Measurements from ENCODE around the gene TRPV2. TPM values are rescaled to one million over a fixed set of nuclear protein-coding genes. Genes with fewer than 3 reads are reported as not detected.

TRPV2 gene
- total RNA-seq, 5 donors from 2014 or later (not counting 1 experiment from before 2014, with no cell fraction given): 91.3 to 127 (median 122) TPM

GRCh38 chr17:16460796-16461605 is 45.6 kb downstream of the TRPV2 start:
- H3K27ac ChIP-seq (ENCODE audit: low read length): no peak overlapping the region
- POLR2A ChIA-PET: no interaction called here
- Mint-ChIP-seq H3K4me3 (no peak overlapping the region), H3K9me3 (no peaks in the 10 kb centered on the region), H3K36me3 (peaks cover 8% of the 10 kb centered on the region), H3K4me1 (peaks cover 0 to 2% (median 2%) of the 10 kb centered on the region in 3 donors), H3K27ac (no peak overlapping the region), H3K27me3 (no peaks in the 10 kb centered on the region)
- H3K4me3 ChIP-seq (ENCODE audit: control insufficient read depth in 1 of 2, extremely low read depth in 1 of 2, low read length in 1 of 2): no peak overlapping the region
- CTCF ChIA-PET: interaction anchor here in 1 of 2 donors (0.6 kb wide), 1 partner anchor 123 kb away, joined by 6 read pairs; no protein-coding TSS in a partner anchor
- peaks cover 0 to 5% of the 10 kb centered on the region in 2 donors for H3K36me3 ChIP-seq (ENCODE audit: control insufficient read depth in 2 of 2, extremely low read depth in 1 of 2, insufficient read depth in 1 of 2, low read length in 1 of 2)
- no peaks in the 10 kb centered on the region for H3K4me1 ChIP-seq (ENCODE audit: control insufficient read depth in 1 of 2, extremely low read depth in 1 of 2, insufficient read depth in 2 of 2, low read length in 2 of 2)
- no peaks in the 10 kb centered on the region for H3K9me3 ChIP-seq
- no peak for DNase-seq
- no peak for ATAC-seq (replicated peaks in 1 of 4)
- 94% methylated on average over 13 of the region's 17 CpGs for WGBS (ENCODE audit: insufficient coverage)
- no peaks in the 10 kb centered on the region for H3K27me3 ChIP-seq (replicated peaks in 1 of 2; ENCODE audit: control insufficient read depth in 2 of 2, extremely low read depth in 1 of 2, insufficient read depth in 2 of 2, low read length in 1 of 2)

GRCh38 chr17:16461606-16461866 is 46.2 kb downstream of the TRPV2 start:
- no peak for DNase-seq
- Histone ChIP-seq H3K27ac (ENCODE audit: low read length) (no peak overlapping the region), H3K27me3 (replicated peaks in 1 of 2; ENCODE audit: control insufficient read depth in 2 of 2, extremely low read depth in 1 of 2, insufficient read depth in 2 of 2, low read length in 1 of 2) (no peaks in the 10 kb centered on the region), H3K4me1 (ENCODE audit: control insufficient read depth in 1 of 2, extremely low read depth in 1 of 2, insufficient read depth in 2 of 2, low read length in 2 of 2) (no peaks in the 10 kb centered on the region), H3K36me3 (ENCODE audit: control insufficient read depth in 2 of 2, extremely low read depth in 1 of 2, insufficient read depth in 1 of 2, low read length in 1 of 2) (peaks cover 0 to 5% of the 10 kb centered on the region in 2 donors), H3K9me3 (no peaks in the 10 kb centered on the region), H3K4me3 (ENCODE audit: control insufficient read depth in 1 of 2, extremely low read depth in 1 of 2, low read length in 1 of 2) (no peak overlapping the region)
- Mint-ChIP-seq H3K4me1 (peaks cover 0 to 2% (median 2%) of the 10 kb centered on the region in 3 donors), H3K27me3 (no peaks in the 10 kb centered on the region), H3K9me3 (no peaks in the 10 kb centered on the region), H3K36me3 (peaks cover 8% of the 10 kb centered on the region), H3K4me3 (no peak overlapping the region), H3K27ac (no peak overlapping the region)
- no peak for ATAC-seq (replicated peaks in 1 of 4)
- WGBS (ENCODE audit: insufficient coverage): no CpG with 5 or more reads among the region's 3 CpGs
- ChIA-PET POLR2A (no interaction called here), CTCF (interaction anchor here in 1 of 2 donors (0.6 kb wide), 1 partner anchor 122 kb away, joined by 6 read pairs; no protein-coding TSS in a partner anchor)

- DNase-seq (no peak), ATAC-seq (replicated peaks in 1 of 4) (no peak)
- Mint-ChIP-seq H3K4me3 (no peak overlapping the region), H3K4me1 (peaks cover 0 to 2% (median 2%) of the 10 kb centered on the region in 3 donors), H3K9me3 (no peaks in the 10 kb centered on the region), H3K27me3 (no peaks in the 10 kb centered on the region), H3K36me3 (peaks cover 8% of the 10 kb centered on the region), H3K27ac (no peak overlapping the region)
- Histone ChIP-seq H3K9me3 (no peaks in the 10 kb centered on the region), H3K27ac (ENCODE audit: low read length) (no peak overlapping the region), H3K4me3 (ENCODE audit: control insufficient read depth in 1 of 2, extremely low read depth in 1 of 2, low read length in 1 of 2) (no peak overlapping the region), H3K36me3 (ENCODE audit: control insufficient read depth in 2 of 2, extremely low read depth in 1 of 2, insufficient read depth in 1 of 2, low read length in 1 of 2) (peaks cover 0 to 5% of the 10 kb centered on the region in 2 donors), H3K4me1 (ENCODE audit: control insufficient read depth in 1 of 2, extremely low read depth in 1 of 2, insufficient read depth in 2 of 2, low read length in 2 of 2) (no peaks in the 10 kb centered on the region), H3K27me3 (replicated peaks in 1 of 2; ENCODE audit: control insufficient read depth in 2 of 2, extremely low read depth in 1 of 2, insufficient read depth in 2 of 2, low read length in 1 of 2) (no peaks in the 10 kb centered on the region)
- 94% methylated on average over 16 of the region's 20 CpGs for WGBS (ENCODE audit: insufficient coverage)
- ChIA-PET POLR2A (no interaction called here), CTCF (interaction anchor here in 1 of 2 donors (0.6 kb wide), 1 partner anchor 122 kb away, joined by 6 read pairs; no protein-coding TSS in a partner anchor)
Observed at GRCh38 chr17:16462070-16462864, 46.9 kb downstream of the TRPV2 start.

- H3K9me3 Mint-ChIP-seq: no peaks in the 10 kb centered on the region
- ChIA-PET POLR2A (no interaction called here), CTCF (no interaction called here)
- H3K27me3 ChIP-seq (replicated peaks in 1 of 2; ENCODE audit: control insufficient read depth in 2 of 2, extremely low read depth in 1 of 2, insufficient read depth in 2 of 2, low read length in 1 of 2): no peaks in the 10 kb centered on the region
- no peak overlapping the region for H3K4me3 ChIP-seq (ENCODE audit: control insufficient read depth in 1 of 2, extremely low read depth in 1 of 2, low read length in 1 of 2)
- WGBS (ENCODE audit: insufficient coverage): 94% methylated on average over 6 of the region's 13 CpGs
- peaks cover 6% of the 10 kb centered on the region for H3K36me3 Mint-ChIP-seq
- H3K4me1 Mint-ChIP-seq: peaks cover 0 to 2% (median 2%) of the 10 kb centered on the region in 3 donors
- no peaks in the 10 kb centered on the region for H3K4me1 ChIP-seq (ENCODE audit: control insufficient read depth in 1 of 2, extremely low read depth in 1 of 2, insufficient read depth in 2 of 2, low read length in 2 of 2)
- no peaks in the 10 kb centered on the region for H3K36me3 ChIP-seq (ENCODE audit: control insufficient read depth in 2 of 2, extremely low read depth in 1 of 2, insufficient read depth in 1 of 2, low read length in 1 of 2)
- no peak overlapping the region for H3K4me3 Mint-ChIP-seq
- no peak for DNase-seq
- H3K27ac ChIP-seq (ENCODE audit: low read length): no peak overlapping the region
- H3K27me3 Mint-ChIP-seq: no peaks in the 10 kb centered on the region
- no peaks in the 10 kb centered on the region for H3K9me3 ChIP-seq
- H3K27ac Mint-ChIP-seq: no peak overlapping the region
- no peak for ATAC-seq (replicated peaks in 1 of 4)
Observed at GRCh38 chr17:16463358-16464302, 48.3 kb downstream of the TRPV2 start.

GRCh38 chr17:16464303-16465051 is 49.1 kb downstream of the TRPV2 start:
- Mint-ChIP-seq H3K27me3 (no peaks in the 10 kb centered on the region), H3K4me3 (no peak overlapping the region), H3K27ac (no peak overlapping the region), H3K9me3 (no peaks in the 10 kb centered on the region), H3K4me1 (peaks cover 0 to 2% (median 2%) of the 10 kb centered on the region in 3 donors), H3K36me3 (no peaks in the 10 kb centered on the region)
- Histone ChIP-seq H3K27ac (ENCODE audit: low read length) (no peak overlapping the region), H3K36me3 (ENCODE audit: control insufficient read depth in 2 of 2, extremely low read depth in 1 of 2, insufficient read depth in 1 of 2, low read length in 1 of 2) (no peaks in the 10 kb centered on the region), H3K4me1 (ENCODE audit: control insufficient read depth in 1 of 2, extremely low read depth in 1 of 2, insufficient read depth in 2 of 2, low read length in 2 of 2) (no peaks in the 10 kb centered on the region), H3K27me3 (replicated peaks in 1 of 2; ENCODE audit: control insufficient read depth in 2 of 2, extremely low read depth in 1 of 2, insufficient read depth in 2 of 2, low read length in 1 of 2) (no peaks in the 10 kb centered on the region), H3K9me3 (no peaks in the 10 kb centered on the region), H3K4me3 (ENCODE audit: control insufficient read depth in 1 of 2, extremely low read depth in 1 of 2, low read length in 1 of 2) (no peak overlapping the region)
- no peak for DNase-seq
- CTCF ChIA-PET: no interaction called here
- no peak for ATAC-seq (replicated peaks in 1 of 4)
- WGBS (ENCODE audit: insufficient coverage): 86% methylated on average over 10 of the region's 12 CpGs
- POLR2A ChIA-PET: no interaction called here

- Histone ChIP-seq H3K4me3 (ENCODE audit: control insufficient read depth in 1 of 2, extremely low read depth in 1 of 2, low read length in 1 of 2) (no peak overlapping the region), H3K4me1 (ENCODE audit: control insufficient read depth in 1 of 2, extremely low read depth in 1 of 2, insufficient read depth in 2 of 2, low read length in 2 of 2) (no peaks in the 10 kb centered on the region), H3K27ac (ENCODE audit: low read length) (no peak overlapping the region), H3K9me3 (no peaks in the 10 kb centered on the region), H3K27me3 (replicated peaks in 1 of 2; ENCODE audit: control insufficient read depth in 2 of 2, extremely low read depth in 1 of 2, insufficient read depth in 2 of 2, low read length in 1 of 2) (no peaks in the 10 kb centered on the region), H3K36me3 (ENCODE audit: control insufficient read depth in 2 of 2, extremely low read depth in 1 of 2, insufficient read depth in 1 of 2, low read length in 1 of 2) (no peaks in the 10 kb centered on the region)
- Mint-ChIP-seq H3K27ac (no peak overlapping the region), H3K27me3 (no peaks in the 10 kb centered on the region), H3K4me3 (no peak overlapping the region), H3K36me3 (no peaks in the 10 kb centered on the region), H3K9me3 (no peaks in the 10 kb centered on the region), H3K4me1 (peaks cover 0 to 1% (median under 1%) of the 10 kb centered on the region in 3 donors)
- ChIA-PET CTCF (no interaction called here), POLR2A (no interaction called here)
- DNase-seq (no peak), ATAC-seq (replicated peaks in 1 of 4) (no peak)
- whole genome bisulfite sequencing (ENCODE audit: insufficient coverage): 100% methylated on average over 3 of the region's 3 CpGs
Observed at GRCh38 chr17:16465052-16465312, 49.6 kb downstream of the TRPV2 start.

All from T-cell (primary cell).